OCI-LY1 (cell line): ENCODE results near the gene PRTFDC1.

Source experiments
- CTCF ChIP-seq: fragments of 200-600 bp; sonication (generic), shearing (Covaris generic); IDR thresholded peaks from 2 replicates; pipeline ENCODE4 v1.5.1; 2017; ENCODE audit warnings: mild to moderate bottlenecking, antibody characterized with exemption, low read length, moderate library complexity, mixed read lengths
- EZH2 ChIP-seq: fragments of 200-600 bp; sonication (generic), shearing (Covaris generic); IDR thresholded peaks from 2 replicates; pipeline ENCODE4 v1.8.0; 2017; ENCODE audit warnings: borderline replicate concordance, mixed run types, mild to moderate bottlenecking, antibody characterized with exemption, low read length, moderate library complexity, mixed read lengths

- TF ChIP-seq CTCF, result no peak
- no peak for TF ChIP-seq EZH2
Observed at GRCh38 chr10:24874133-24874532, 78.3 kb downstream of the PRTFDC1 start.
